SJCRH30 (cell line): ENCODE measurements around the gene PTPRG. TPM values are rescaled to one million over a fixed set of nuclear protein-coding genes. Genes with fewer than 3 reads are reported as not detected.

Experiments
- DNase-seq, 2 experiments: peaks; one replicate each; pipeline ENCODE4 v3.0.0-alpha.2; 2015 to 2020
- H3K27ac ChIP-seq: fragments of 250-450 bp; sonication (Bioruptor Pico); 2 replicates; pipeline ENCODE4 v1.5.1; 2020; ENCODE audit warnings: mild to moderate bottlenecking, moderate library complexity
- H3K27me3 ChIP-seq: fragments of 250-450 bp; sonication (Bioruptor Pico); 2 replicates; pipeline ENCODE4 v1.5.1; 2020; ENCODE audit warnings: mild to moderate bottlenecking, moderate library complexity
- H3K36me3 ChIP-seq: fragments of 250-450 bp; sonication (Bioruptor Pico); 2 replicates; pipeline ENCODE4 v1.5.1; 2020; ENCODE audit warnings: mild to moderate bottlenecking, moderate library complexity
- H3K4me1 ChIP-seq: fragments of 250-450 bp; sonication (Bioruptor Pico); 2 replicates; pipeline ENCODE4 v1.5.1; 2020; ENCODE audit warnings: mild to moderate bottlenecking, moderate library complexity
- H3K4me3 ChIP-seq: fragments of 250-450 bp; sonication (Bioruptor Pico); 2 replicates; pipeline ENCODE4 v1.5.1; 2020; ENCODE audit warnings: mild to moderate bottlenecking, moderate library complexity
- H3K9me3 ChIP-seq: fragments of 250-450 bp; sonication (Bioruptor Pico); replicated peaks from 2 replicates; pipeline ENCODE4 v1.5.1; 2020; ENCODE audit warnings: mild to moderate bottlenecking, moderate library complexity
- total RNA-seq: library from RNA; depleted of rRNA; stranded (reverse); fragments of >200 nt; shearing (Covaris generic); gene quantifications from 2 replicates; pipeline ENCODE4 v1.2.3, GENCODE V29; 2014

PTPRG gene
- total RNA-seq, 1 experiment from 2014 or later = 25.2 TPM

GRCh38 chr3:61634678-61635077 is 73.3 kb downstream of the PTPRG start:
- H3K27me3 ChIP-seq = no peaks in the 10 kb centered on the region
- H3K4me3 ChIP-seq = no peak overlapping the region
- peak in 1 of 2 experiments; percentile 15 for DNase-seq
- no peaks in the 10 kb centered on the region for H3K9me3 ChIP-seq
- H3K4me1 ChIP-seq = peaks cover 5% of the 10 kb centered on the region; the same call in 1 of the 2 replicates
- no peaks in the 10 kb centered on the region for H3K36me3 ChIP-seq
- no peak overlapping the region for H3K27ac ChIP-seq

GRCh38 chr3:61637088-61638051 is 76.0 kb downstream of the PTPRG start:
- H3K9me3 ChIP-seq = no peaks in the 10 kb centered on the region
- no peak overlapping the region for H3K4me3 ChIP-seq
- no peaks in the 10 kb centered on the region for H3K27me3 ChIP-seq
- no peaks in the 10 kb centered on the region for H3K36me3 ChIP-seq
- peaks cover 3% of the 10 kb centered on the region; the same call in 1 of the 2 replicates for H3K4me1 ChIP-seq
- DNase-seq = no peak
- no peak overlapping the region for H3K27ac ChIP-seq

- no peaks in the 10 kb centered on the region for H3K36me3 ChIP-seq
- DNase-seq = no peak
- H3K27me3 ChIP-seq = no peaks in the 10 kb centered on the region
- H3K4me1 ChIP-seq = peaks cover 3% of the 10 kb centered on the region; the same call in 1 of the 2 replicates
- H3K27ac ChIP-seq = no peak overlapping the region
- H3K9me3 ChIP-seq = no peaks in the 10 kb centered on the region
- H3K4me3 ChIP-seq = no peak overlapping the region
Observed at GRCh38 chr3:61638741-61639140, 77.4 kb downstream of the PTPRG start.

- Histone ChIP-seq H3K9me3 (no peaks in the 10 kb centered on the region), H3K27ac (no peak overlapping the region), H3K4me1 (peaks cover 5% of the 10 kb centered on the region), H3K36me3 (no peaks in the 10 kb centered on the region), H3K27me3 (no peaks in the 10 kb centered on the region), H3K4me3 (no peak overlapping the region)
- DNase-seq = no peak
Observed at GRCh38 chr3:61639991-61640390, 78.6 kb downstream of the PTPRG start.

GRCh38 chr3:61645148-61645547 is 83.8 kb downstream of the PTPRG start:
- peaks cover 6% of the 10 kb centered on the region for H3K4me1 ChIP-seq
- peaks cover 6% of the 10 kb centered on the region; the same call in 1 of the 2 replicates for H3K9me3 ChIP-seq
- H3K27me3 ChIP-seq = no peaks in the 10 kb centered on the region
- H3K4me3 ChIP-seq = no peak overlapping the region
- no peaks in the 10 kb centered on the region for H3K36me3 ChIP-seq
- DNase-seq = peak; percentile 60 to 61
- H3K27ac ChIP-seq = no peak overlapping the region

- no peak for DNase-seq
- H3K4me3 ChIP-seq = no peak overlapping the region
- H3K9me3 ChIP-seq = peaks cover 6% of the 10 kb centered on the region; the same call in 1 of the 2 replicates
- H3K4me1 ChIP-seq = peaks cover 6% of the 10 kb centered on the region
- no peaks in the 10 kb centered on the region for H3K27me3 ChIP-seq
- H3K36me3 ChIP-seq = no peaks in the 10 kb centered on the region
- no peak overlapping the region for H3K27ac ChIP-seq
Observed at GRCh38 chr3:61646360-61646759, 85.0 kb downstream of the PTPRG start.

GRCh38 chr3:61646851-61647525 is 85.6 kb downstream of the PTPRG start:
- H3K36me3 ChIP-seq = no peaks in the 10 kb centered on the region
- no peak for DNase-seq
- H3K4me3 ChIP-seq = no peak overlapping the region
- H3K9me3 ChIP-seq = peaks cover 6% of the 10 kb centered on the region; the same call in 1 of the 2 replicates
- no peaks in the 10 kb centered on the region for H3K27me3 ChIP-seq
- peaks cover 6% of the 10 kb centered on the region for H3K4me1 ChIP-seq
- H3K27ac ChIP-seq = no peak overlapping the region

- Histone ChIP-seq H3K4me3 (no peak overlapping the region), H3K27me3 (no peaks in the 10 kb centered on the region), H3K36me3 (no peaks in the 10 kb centered on the region), H3K27ac (no peak overlapping the region), H3K4me1 (peaks cover 6% of the 10 kb centered on the region), H3K9me3 (peaks cover 6% of the 10 kb centered on the region; the same call in 1 of the 2 replicates)
- no peak for DNase-seq
Observed at GRCh38 chr3:61648481-61648880, 87.1 kb downstream of the PTPRG start.

- no peaks in the 10 kb centered on the region for H3K27me3 ChIP-seq
- DNase-seq = no peak
- no peak overlapping the region for H3K4me3 ChIP-seq
- no peak overlapping the region for H3K27ac ChIP-seq
- peaks cover 5% of the 10 kb centered on the region for H3K4me1 ChIP-seq
- H3K9me3 ChIP-seq = peaks cover 6% of the 10 kb centered on the region; the same call in 1 of the 2 replicates
- H3K36me3 ChIP-seq = no peaks in the 10 kb centered on the region
Observed at GRCh38 chr3:61649381-61650170, 88.2 kb downstream of the PTPRG start.

- H3K27ac ChIP-seq = no peak overlapping the region
- no peaks in the 10 kb centered on the region for H3K27me3 ChIP-seq
- no peak for DNase-seq
- H3K4me3 ChIP-seq = no peak overlapping the region
- no peaks in the 10 kb centered on the region for H3K36me3 ChIP-seq
- no peaks in the 10 kb centered on the region for H3K4me1 ChIP-seq
- H3K9me3 ChIP-seq = peaks cover 6% of the 10 kb centered on the region; the same call in 1 of the 2 replicates
Observed at GRCh38 chr3:61650276-61650675, 88.9 kb downstream of the PTPRG start.

- DNase-seq = no peak
- Histone ChIP-seq H3K4me1 (no peaks in the 10 kb centered on the region), H3K9me3 (no peaks in the 10 kb centered on the region; the same call in 1 of the 2 replicates), H3K4me3 (no peak overlapping the region), H3K27ac (no peak overlapping the region), H3K36me3 (no peaks in the 10 kb centered on the region), H3K27me3 (no peaks in the 10 kb centered on the region)
Observed at GRCh38 chr3:61650719-61651410, 89.5 kb downstream of the PTPRG start.

- Histone ChIP-seq H3K27ac (no peak overlapping the region), H3K4me1 (no peaks in the 10 kb centered on the region), H3K36me3 (no peaks in the 10 kb centered on the region), H3K9me3 (no peaks in the 10 kb centered on the region), H3K27me3 (no peaks in the 10 kb centered on the region), H3K4me3 (no peak overlapping the region)
- DNase-seq = no peak
Observed at GRCh38 chr3:61657689-61658088, 96.3 kb downstream of the PTPRG start.

- Histone ChIP-seq H3K27me3 (no peaks in the 10 kb centered on the region), H3K9me3 (no peaks in the 10 kb centered on the region), H3K27ac (no peak overlapping the region), H3K4me1 (0 out of 2 replicates have a peak, but pooled peaks cover 4% of the 10 kb centered on the region), H3K4me3 (no peak overlapping the region), H3K36me3 (no peaks in the 10 kb centered on the region)
- no peak for DNase-seq
Observed at GRCh38 chr3:61662861-61663260, 101.5 kb downstream of the PTPRG start.
